GM12878 (cell line): ENCODE results near the gene IVD. TPM values are rescaled to one million over a fixed set of nuclear protein-coding genes. Genes with fewer than 3 reads are reported as not detected.

ENCODE experiments used
- ASH2L ChIP-seq: fragments of 300-600, 200-600 bp; sonication (generic); IDR thresholded peaks from 2 replicates; pipeline ENCODE4 v1.6.1; 2017; ENCODE audit warnings: low read depth, mild to moderate bottlenecking, borderline replicate concordance
- CREB1 ChIP-seq: IDR thresholded peaks from 2 replicates; pipeline ENCODE4 v1.6.1; 2012; ENCODE audit warnings: low read depth, mild to moderate bottlenecking, inconsistent platforms
- DPF2 ChIP-seq: fragments of 450-650 bp; IDR thresholded peaks from 2 replicates; pipeline ENCODE4 v1.6.1; 2017; ENCODE audit warnings: mild to moderate bottlenecking
- EED ChIP-seq: sonication (generic); IDR thresholded peaks from 2 replicates; pipeline ENCODE4 v1.6.1; 2016; ENCODE audit warnings: antibody characterized with exemption, low read depth
- EGR1 ChIP-seq, 2 experiments: IDR thresholded peaks; 1 replicate in 1 of 2; 2 replicates in 1 of 2; pipeline ENCODE4 v1.6.1; 2011 to 2012; ENCODE audit warnings: low read depth in 2 of 2, low read length in 2 of 2, borderline replicate concordance in 1 of 2, mild to moderate bottlenecking in 1 of 2, moderate library complexity in 1 of 2
- HDGF ChIP-seq: fragments of 450-650 bp; IDR thresholded peaks from 2 replicates; pipeline ENCODE4 v1.6.1; 2016; ENCODE audit warnings: antibody characterized with exemption
- MTA3 ChIP-seq: IDR thresholded peaks from 2 replicates; pipeline ENCODE4 v1.6.1; 2012; ENCODE audit warnings: low read length, inconsistent platforms, borderline replicate concordance
- NFYA ChIP-seq: IDR thresholded peaks from 2 replicates; pipeline ENCODE4 v1.6.1; 2011; ENCODE audit warnings: low read depth, mild to moderate bottlenecking, low read length, improper control_type of control experiment, borderline replicate concordance
- PAX5 ChIP-seq: IDR thresholded peaks from 2 replicates; pipeline ENCODE4 v1.6.1; 2011; ENCODE audit warnings: low read depth, low read length, borderline replicate concordance
- PAX8 ChIP-seq: fragments of 450-650 bp; IDR thresholded peaks from 2 replicates; pipeline ENCODE4 v1.6.1; 2017; ENCODE audit warnings: mild to moderate bottlenecking, moderate library complexity
- POU2F2 ChIP-seq: IDR thresholded peaks from 3 replicates; pipeline ENCODE4 v1.6.1; 2011; ENCODE audit warnings: low read depth, mild to moderate bottlenecking, low read length, borderline replicate concordance
- RCOR1 ChIP-seq: conservative IDR thresholded peaks from 2 replicates; pipeline ENCODE4 v1.6.1; 2012; ENCODE audit warnings: low read depth, low read length, improper control_type of control experiment
- RFX5 ChIP-seq: IDR thresholded peaks from 2 replicates; pipeline ENCODE4 v1.6.1; 2011; ENCODE audit warnings: low read depth, low read length, improper control_type of control experiment
- SIX5 ChIP-seq: IDR thresholded peaks from 2 replicates; pipeline ENCODE4 v1.6.1; 2011; ENCODE audit warnings: mild to moderate bottlenecking, low read depth, low read length, moderate library complexity; ENCODE audit not compliant: severe bottlenecking
- SP1 ChIP-seq: IDR thresholded peaks from one replicate; pipeline ENCODE4 v1.6.1; 2011; ENCODE audit warnings: low read depth, low read length
- TCF12 ChIP-seq: IDR thresholded peaks from 2 replicates; pipeline ENCODE4 v1.6.1; 2011; ENCODE audit warnings: low read depth, mild to moderate bottlenecking, low read length
- WRNIP1 ChIP-seq: IDR thresholded peaks from 2 replicates; pipeline ENCODE4 v1.6.1; 2011; ENCODE audit warnings: low read depth, low read length, improper control_type of control experiment, borderline replicate concordance
- polyA plus RNA-seq, 11 experiments: library from polyadenylated mRNA; depleted of rRNA in 4 of 11; unstranded in 6 of 11; stranded (reverse) in 5 of 11; fragments of >200 nt; fragmentation: Nextera tagmentation in 4 of 11; fragmentation: Illumina TruSeq in 1 of 11; extraction: Ambion mirVana in 4 of 11; extraction: Trizol in 1 of 11; gene quantifications; 1 replicate in 1 of 11; 2 replicates in 10 of 11; pipeline versions ENCODE4 v1.2.1 to v1.2.3, GENCODE V29; 2011 to 2016; ENCODE audit warnings: inconsistent platforms in 2 of 11, missing spikeins in 2 of 11, low read depth in 1 of 11
- total RNA-seq, 4 experiments: library from RNA; depleted of rRNA in 3 of 4; stranded (reverse); fragments of >200 nt in 3 of 4; fragmentation: Illumina TruSeq in 1 of 4; extraction: Trizol in 1 of 4; gene quantifications; 2 replicates each; pipeline versions ENCODE4 v1.2.1 to v1.2.3, GENCODE V29; 2013 to 2021
- TF ChIP-seq, protein P1 (sequence below): fragments of 450-650 bp; IDR thresholded peaks from 2 replicates; pipeline ENCODE4 v1.6.1; 2016; ENCODE audit warnings: mild to moderate bottlenecking
- TF ChIP-seq, protein P2 (sequence below): fragments of 450-650 bp; IDR thresholded peaks from 2 replicates; pipeline ENCODE4 v1.6.1; 2018; ENCODE audit warnings: borderline replicate concordance, mild to moderate bottlenecking; ENCODE audit not compliant: partially characterized antibody
- TF ChIP-seq, protein P3 (sequence below): IDR thresholded peaks from 2 replicates; pipeline ENCODE4 v1.6.1; 2011; ENCODE audit warnings: mild to moderate bottlenecking, low read depth, low read length, moderate library complexity; ENCODE audit not compliant: insufficient replicate concordance
- TF ChIP-seq, protein P4 (sequence below): fragments of 450-650 bp; IDR thresholded peaks from 2 replicates; pipeline ENCODE4 v1.6.1; 2017; ENCODE audit warnings: antibody characterized with exemption, mild to moderate bottlenecking, moderate library complexity
- TF ChIP-seq, protein P5 (sequence below): fragments of 450-650 bp; IDR thresholded peaks from 2 replicates; pipeline ENCODE4 v1.6.1; 2014; ENCODE audit warnings: mild to moderate bottlenecking

Gene IVD
- total and polyA plus RNA-seq, 10 of the 15 experiments (the other 5 are each of a cell fraction or from before 2014, with no cell fraction given): 5.3 to 59.8 (median 45.7) TPM

DNA sequence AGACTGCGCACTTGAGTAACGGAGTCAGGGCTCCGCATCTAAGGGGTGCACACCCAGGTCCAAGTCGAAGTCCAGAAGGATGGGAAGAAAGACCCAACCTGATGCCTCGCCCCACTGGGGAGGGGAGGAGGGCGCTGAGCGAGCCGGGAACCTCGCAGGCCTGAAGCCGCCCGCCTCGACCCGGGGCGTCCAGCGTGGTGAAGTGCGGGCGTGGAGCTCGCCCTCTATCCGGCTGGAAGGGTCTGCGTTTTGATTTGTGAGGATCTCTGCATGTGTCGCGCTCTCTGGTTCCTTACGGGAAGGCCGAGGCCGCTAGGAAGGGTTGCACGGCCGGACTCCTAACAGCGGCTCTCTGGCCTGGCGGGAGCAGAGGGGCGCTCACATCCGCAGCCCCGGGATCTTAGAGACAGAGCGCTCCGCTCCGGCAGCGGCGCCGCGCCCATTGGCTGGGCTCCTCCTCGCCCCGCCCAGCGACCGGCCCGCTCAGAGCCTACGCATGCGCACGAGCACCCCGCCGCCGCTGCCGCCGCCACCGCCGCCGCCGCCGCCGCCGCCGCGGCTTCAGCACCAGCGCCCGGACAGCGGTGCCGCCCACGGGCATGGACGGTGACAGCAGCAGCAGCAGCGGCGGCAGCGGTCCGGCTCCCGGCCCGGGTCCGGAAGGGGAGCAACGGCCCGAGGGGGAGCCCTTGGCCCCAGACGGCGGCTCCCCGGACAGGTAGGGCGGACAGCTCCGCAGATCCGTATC, 47.7 kb upstream of the IVD start, which contains the start of gene DISP2 (continued):
- 0 out of 2 replicates have a peak, but pooled peaks have one; percentile 31 for TF ChIP-seq RCOR1
- TF ChIP-seq DPF2: peak; percentile 63
- TF ChIP-seq, protein P1, sequence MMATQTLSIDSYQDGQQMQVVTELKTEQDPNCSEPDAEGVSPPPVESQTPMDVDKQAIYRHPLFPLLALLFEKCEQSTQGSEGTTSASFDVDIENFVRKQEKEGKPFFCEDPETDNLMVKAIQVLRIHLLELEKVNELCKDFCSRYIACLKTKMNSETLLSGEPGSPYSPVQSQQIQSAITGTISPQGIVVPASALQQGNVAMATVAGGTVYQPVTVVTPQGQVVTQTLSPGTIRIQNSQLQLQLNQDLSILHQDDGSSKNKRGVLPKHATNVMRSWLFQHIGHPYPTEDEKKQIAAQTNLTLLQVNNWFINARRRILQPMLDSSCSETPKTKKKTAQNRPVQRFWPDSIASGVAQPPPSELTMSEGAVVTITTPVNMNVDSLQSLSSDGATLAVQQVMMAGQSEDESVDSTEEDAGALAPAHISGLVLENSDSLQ: no peak
- peak; percentile 14 for TF ChIP-seq SP1
- no peak for TF ChIP-seq HDGF
- TF ChIP-seq EED: no peak
- TF ChIP-seq, protein P2, sequence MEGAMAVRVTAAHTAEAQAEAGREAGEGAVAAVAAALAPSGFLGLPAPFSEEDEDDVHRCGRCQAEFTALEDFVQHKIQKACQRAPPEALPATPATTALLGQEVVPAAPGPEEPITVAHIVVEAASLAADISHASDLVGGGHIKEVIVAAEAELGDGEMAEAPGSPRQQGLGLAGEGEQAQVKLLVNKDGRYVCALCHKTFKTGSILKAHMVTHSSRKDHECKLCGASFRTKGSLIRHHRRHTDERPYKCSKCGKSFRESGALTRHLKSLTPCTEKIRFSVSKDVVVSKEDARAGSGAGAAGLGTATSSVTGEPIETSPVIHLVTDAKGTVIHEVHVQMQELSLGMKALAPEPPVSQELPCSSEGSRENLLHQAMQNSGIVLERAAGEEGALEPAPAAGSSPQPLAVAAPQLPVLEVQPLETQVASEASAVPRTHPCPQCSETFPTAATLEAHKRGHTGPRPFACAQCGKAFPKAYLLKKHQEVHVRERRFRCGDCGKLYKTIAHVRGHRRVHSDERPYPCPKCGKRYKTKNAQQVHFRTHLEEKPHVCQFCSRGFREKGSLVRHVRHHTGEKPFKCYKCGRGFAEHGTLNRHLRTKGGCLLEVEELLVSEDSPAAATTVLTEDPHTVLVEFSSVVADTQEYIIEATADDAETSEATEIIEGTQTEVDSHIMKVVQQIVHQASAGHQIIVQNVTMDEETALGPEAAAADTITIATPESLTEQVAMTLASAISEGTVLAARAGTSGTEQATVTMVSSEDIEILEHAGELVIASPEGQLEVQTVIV: no peak
- TF ChIP-seq CREB1: no peak
- TF ChIP-seq, protein P3, sequence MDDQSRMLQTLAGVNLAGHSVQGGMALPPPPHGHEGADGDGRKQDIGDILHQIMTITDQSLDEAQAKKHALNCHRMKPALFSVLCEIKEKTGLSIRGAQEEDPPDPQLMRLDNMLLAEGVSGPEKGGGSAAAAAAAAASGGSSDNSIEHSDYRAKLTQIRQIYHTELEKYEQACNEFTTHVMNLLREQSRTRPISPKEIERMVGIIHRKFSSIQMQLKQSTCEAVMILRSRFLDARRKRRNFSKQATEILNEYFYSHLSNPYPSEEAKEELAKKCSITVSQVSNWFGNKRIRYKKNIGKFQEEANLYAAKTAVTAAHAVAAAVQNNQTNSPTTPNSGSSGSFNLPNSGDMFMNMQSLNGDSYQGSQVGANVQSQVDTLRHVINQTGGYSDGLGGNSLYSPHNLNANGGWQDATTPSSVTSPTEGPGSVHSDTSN: no peak
- no peak for TF ChIP-seq MTA3
- TF ChIP-seq TCF12: no peak
- TF ChIP-seq, protein P4, sequence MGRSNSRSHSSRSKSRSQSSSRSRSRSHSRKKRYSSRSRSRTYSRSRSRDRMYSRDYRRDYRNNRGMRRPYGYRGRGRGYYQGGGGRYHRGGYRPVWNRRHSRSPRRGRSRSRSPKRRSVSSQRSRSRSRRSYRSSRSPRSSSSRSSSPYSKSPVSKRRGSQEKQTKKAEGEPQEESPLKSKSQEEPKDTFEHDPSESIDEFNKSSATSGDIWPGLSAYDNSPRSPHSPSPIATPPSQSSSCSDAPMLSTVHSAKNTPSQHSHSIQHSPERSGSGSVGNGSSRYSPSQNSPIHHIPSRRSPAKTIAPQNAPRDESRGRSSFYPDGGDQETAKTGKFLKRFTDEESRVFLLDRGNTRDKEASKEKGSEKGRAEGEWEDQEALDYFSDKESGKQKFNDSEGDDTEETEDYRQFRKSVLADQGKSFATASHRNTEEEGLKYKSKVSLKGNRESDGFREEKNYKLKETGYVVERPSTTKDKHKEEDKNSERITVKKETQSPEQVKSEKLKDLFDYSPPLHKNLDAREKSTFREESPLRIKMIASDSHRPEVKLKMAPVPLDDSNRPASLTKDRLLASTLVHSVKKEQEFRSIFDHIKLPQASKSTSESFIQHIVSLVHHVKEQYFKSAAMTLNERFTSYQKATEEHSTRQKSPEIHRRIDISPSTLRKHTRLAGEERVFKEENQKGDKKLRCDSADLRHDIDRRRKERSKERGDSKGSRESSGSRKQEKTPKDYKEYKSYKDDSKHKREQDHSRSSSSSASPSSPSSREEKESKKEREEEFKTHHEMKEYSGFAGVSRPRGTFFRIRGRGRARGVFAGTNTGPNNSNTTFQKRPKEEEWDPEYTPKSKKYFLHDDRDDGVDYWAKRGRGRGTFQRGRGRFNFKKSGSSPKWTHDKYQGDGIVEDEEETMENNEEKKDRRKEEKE: no peak
- peak; percentile 29 to 96 for TF ChIP-seq EGR1 (IDR thresholded peaks at IDR 0.05; ENCODE audit: borderline replicate concordance in 1 of 2, low read depth in 2 of 2, low read length in 2 of 2)
- no peak for TF ChIP-seq ASH2L
- TF ChIP-seq RFX5: no peak
- no peak for TF ChIP-seq POU2F2
- no peak for TF ChIP-seq SIX5
- no peak for TF ChIP-seq NFYA
- TF ChIP-seq PAX5: no peak
- TF ChIP-seq, protein P5, sequence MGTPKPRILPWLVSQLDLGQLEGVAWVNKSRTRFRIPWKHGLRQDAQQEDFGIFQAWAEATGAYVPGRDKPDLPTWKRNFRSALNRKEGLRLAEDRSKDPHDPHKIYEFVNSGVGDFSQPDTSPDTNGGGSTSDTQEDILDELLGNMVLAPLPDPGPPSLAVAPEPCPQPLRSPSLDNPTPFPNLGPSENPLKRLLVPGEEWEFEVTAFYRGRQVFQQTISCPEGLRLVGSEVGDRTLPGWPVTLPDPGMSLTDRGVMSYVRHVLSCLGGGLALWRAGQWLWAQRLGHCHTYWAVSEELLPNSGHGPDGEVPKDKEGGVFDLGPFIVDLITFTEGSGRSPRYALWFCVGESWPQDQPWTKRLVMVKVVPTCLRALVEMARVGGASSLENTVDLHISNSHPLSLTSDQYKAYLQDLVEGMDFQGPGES: 0 out of 2 replicates have a peak, but pooled peaks have one; percentile 27
- no peak for TF ChIP-seq PAX8
- TF ChIP-seq WRNIP1: no peak
